HEK293 (cell line): Measurements from ENCODE around the gene EDC3.

Experiments
- CTCF ChIA-PET: fragments of 350-600 bp; formaldehyde crosslinking; extraction: SDS; loops from one replicate; lab custom pipeline; 2021; ENCODE audit warnings: antibody characterized with exemption; lab: Yijun Ruan, JAX
- POLR2A ChIA-PET: fragments of 300-600 bp; formaldehyde crosslinking; extraction: SDS; loops from one replicate; lab custom pipeline; 2020; ENCODE audit warnings: antibody characterized with exemption, inconsistent platforms; lab: Yijun Ruan, JAX
- H3K27ac ChIP-seq: fragments of 200-500 bp; sonication (Bioruptor generic); 2 replicates; pipeline ENCODE4 v1.5.1; 2014; ENCODE audit warnings: low read depth, low read length, control low read depth, inconsistent platforms; ENCODE audit errors: extremely low read depth
- H3K36me3 ChIP-seq, 2 experiments: fragments of 200-500 bp in 1 of 2; sonication (Bioruptor generic) in 1 of 2; 1 replicate in 1 of 2; 2 replicates in 1 of 2; pipeline ENCODE4 v1.5.1; 2014 to 2017; ENCODE audit warnings: inconsistent platforms in 2 of 2, low read length in 2 of 2; ENCODE audit not compliant: control insufficient read depth in 2 of 2, insufficient read depth in 1 of 2
- H3K4me1 ChIP-seq: fragments of 200-500 bp; sonication (Bioruptor generic); 2 replicates; pipeline ENCODE4 v1.5.1; 2014; ENCODE audit warnings: mild to moderate bottlenecking, low read length, inconsistent platforms; ENCODE audit not compliant: control insufficient read depth, insufficient read depth
- H3K4me3 ChIP-seq: 2 replicates; pipeline ENCODE4 v1.5.1; 2011; ENCODE audit warnings: low read depth, mild to moderate bottlenecking, control low read depth, low read length, moderate library complexity
- H3K9me3 ChIP-seq: fragments of 200-500 bp; sonication (Bioruptor generic); 2 replicates; pipeline ENCODE4 v1.5.1; 2014; ENCODE audit warnings: low read depth, low read length, inconsistent platforms; ENCODE audit not compliant: control insufficient read depth, insufficient read depth
- EGR2 ChIP-seq: fragments of 450-650 bp; formaldehyde crosslinking; IDR thresholded peaks from 2 replicates; pipeline ENCODE4 v1.5.1; 2016; ENCODE audit warnings: low read depth, missing biosample characterization, missing genetic modification characterization
- HOXC10 ChIP-seq: sonication (generic); formaldehyde crosslinking; IDR thresholded peaks from 2 replicates; pipeline ENCODE4 v1.8.1; 2023; ENCODE audit warnings: mild to moderate bottlenecking, missing genetic modification reagents
- KLF1 ChIP-seq: fragments of 450-650 bp; formaldehyde crosslinking; IDR thresholded peaks from 2 replicates; pipeline ENCODE4 v1.5.1; 2016; ENCODE audit warnings: missing biosample characterization, missing genetic modification characterization
- SCRT2 ChIP-seq: fragments of 450-650 bp; formaldehyde crosslinking; IDR thresholded peaks from 2 replicates; pipeline ENCODE4 v1.5.1; 2016; ENCODE audit warnings: missing biosample characterization, missing genetic modification characterization
- ZEB2 ChIP-seq: fragments of 450-650 bp; formaldehyde crosslinking; IDR thresholded peaks from 2 replicates; pipeline ENCODE4 v1.5.1; 2016; ENCODE audit warnings: missing biosample characterization, missing genetic modification characterization
- ZNF112 ChIP-seq: fragments of 450-650 bp; formaldehyde crosslinking; IDR thresholded peaks from 2 replicates; pipeline ENCODE4 v1.5.0; 2017; ENCODE audit warnings: missing biosample characterization, missing genetic modification characterization
- ZNF146 ChIP-seq: fragments of 450-650 bp; formaldehyde crosslinking; IDR thresholded peaks from 2 replicates; pipeline ENCODE4 v1.5.1; 2016; ENCODE audit warnings: missing biosample characterization, missing genetic modification characterization
- ZNF169 ChIP-seq: fragments of 450-650 bp; formaldehyde crosslinking; IDR thresholded peaks from 2 replicates; pipeline ENCODE4 v1.5.1; 2016; ENCODE audit warnings: missing biosample characterization, missing genetic modification characterization
- ZNF302 ChIP-seq: fragments of 450-650 bp; formaldehyde crosslinking; IDR thresholded peaks from 2 replicates; pipeline ENCODE4 v1.5.1; 2016; ENCODE audit warnings: missing biosample characterization, missing genetic modification characterization, low read depth
- ZNF324 ChIP-seq: fragments of 450-650 bp; formaldehyde crosslinking; IDR thresholded peaks from 2 replicates; pipeline ENCODE4 v1.5.1; 2016; ENCODE audit warnings: missing biosample characterization, missing genetic modification characterization
- ZNF335 ChIP-seq: fragments of 450-650 bp; formaldehyde crosslinking; conservative IDR thresholded peaks from 2 replicates; pipeline ENCODE4 v1.5.1; 2016; ENCODE audit warnings: missing biosample characterization, missing genetic modification characterization
- ZNF510 ChIP-seq: fragments of 450-650 bp; formaldehyde crosslinking; IDR thresholded peaks from 2 replicates; pipeline ENCODE4 v1.5.1; 2018; ENCODE audit warnings: mild to moderate bottlenecking, missing genetic modification characterization, missing biosample characterization; ENCODE audit not compliant: insufficient replicate concordance
- ZNF623 ChIP-seq: fragments of 450-650 bp; formaldehyde crosslinking; IDR thresholded peaks from 2 replicates; pipeline ENCODE4 v1.5.1; 2016; ENCODE audit warnings: missing biosample characterization, missing genetic modification characterization
- ZNF664 ChIP-seq: fragments of 450-650 bp; formaldehyde crosslinking; IDR thresholded peaks from 2 replicates; pipeline ENCODE4 v1.5.1; 2016; ENCODE audit warnings: missing biosample characterization, missing genetic modification characterization
- ZNF830 ChIP-seq: fragments of 450-650 bp; IDR thresholded peaks from 2 replicates; pipeline ENCODE4 v1.5.0; 2018; ENCODE audit warnings: missing biosample characterization, missing genetic modification characterization, low read depth, mild to moderate bottlenecking, moderate library complexity
- TF ChIP-seq, protein P1 (sequence below): fragments of 450-650 bp; formaldehyde crosslinking; IDR thresholded peaks from 2 replicates; pipeline ENCODE4 v1.5.1; 2016; ENCODE audit warnings: missing biosample characterization, missing genetic modification characterization, borderline replicate concordance
- TF ChIP-seq, protein P2 (sequence below): fragments of 450-650 bp; formaldehyde crosslinking; IDR thresholded peaks from 2 replicates; pipeline ENCODE4 v1.5.1; 2017; ENCODE audit warnings: missing biosample characterization, missing genetic modification characterization
- TF ChIP-seq, protein P3 (sequence below): fragments of 450-650 bp; formaldehyde crosslinking; IDR thresholded peaks from 2 replicates; pipeline ENCODE4 v1.5.1; 2017; ENCODE audit warnings: missing biosample characterization, missing genetic modification characterization

Gene EDC3

DNA sequence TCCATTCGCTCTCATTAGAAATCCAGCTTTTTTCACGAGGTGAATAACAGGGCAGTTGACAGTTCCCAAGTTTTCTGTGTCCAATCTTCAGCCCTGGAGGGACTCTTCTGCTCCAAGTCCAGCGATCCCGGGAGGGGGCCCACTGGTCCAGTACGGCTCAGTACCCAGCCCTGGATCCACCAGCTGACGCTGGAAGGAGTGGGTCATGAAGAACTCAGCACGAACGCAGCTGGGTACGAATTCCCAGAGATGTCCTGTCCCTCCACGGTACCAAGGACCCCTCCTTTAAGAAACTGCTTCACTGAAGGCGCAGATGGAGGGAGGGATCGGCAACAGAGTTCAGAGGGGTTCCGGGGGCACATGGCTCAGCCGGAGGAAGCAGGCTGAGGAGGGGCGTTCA is 96.7 kb downstream of the EDC3 start:
- H3K9me3 ChIP-seq = no peaks in the 10 kb centered on the region
- no peak for TF ChIP-seq ZNF112 (tag by site-specific recombination)
- TF ChIP-seq HOXC10 = no peak
- TF ChIP-seq ZNF510 = no peak
- TF ChIP-seq, protein P1, sequence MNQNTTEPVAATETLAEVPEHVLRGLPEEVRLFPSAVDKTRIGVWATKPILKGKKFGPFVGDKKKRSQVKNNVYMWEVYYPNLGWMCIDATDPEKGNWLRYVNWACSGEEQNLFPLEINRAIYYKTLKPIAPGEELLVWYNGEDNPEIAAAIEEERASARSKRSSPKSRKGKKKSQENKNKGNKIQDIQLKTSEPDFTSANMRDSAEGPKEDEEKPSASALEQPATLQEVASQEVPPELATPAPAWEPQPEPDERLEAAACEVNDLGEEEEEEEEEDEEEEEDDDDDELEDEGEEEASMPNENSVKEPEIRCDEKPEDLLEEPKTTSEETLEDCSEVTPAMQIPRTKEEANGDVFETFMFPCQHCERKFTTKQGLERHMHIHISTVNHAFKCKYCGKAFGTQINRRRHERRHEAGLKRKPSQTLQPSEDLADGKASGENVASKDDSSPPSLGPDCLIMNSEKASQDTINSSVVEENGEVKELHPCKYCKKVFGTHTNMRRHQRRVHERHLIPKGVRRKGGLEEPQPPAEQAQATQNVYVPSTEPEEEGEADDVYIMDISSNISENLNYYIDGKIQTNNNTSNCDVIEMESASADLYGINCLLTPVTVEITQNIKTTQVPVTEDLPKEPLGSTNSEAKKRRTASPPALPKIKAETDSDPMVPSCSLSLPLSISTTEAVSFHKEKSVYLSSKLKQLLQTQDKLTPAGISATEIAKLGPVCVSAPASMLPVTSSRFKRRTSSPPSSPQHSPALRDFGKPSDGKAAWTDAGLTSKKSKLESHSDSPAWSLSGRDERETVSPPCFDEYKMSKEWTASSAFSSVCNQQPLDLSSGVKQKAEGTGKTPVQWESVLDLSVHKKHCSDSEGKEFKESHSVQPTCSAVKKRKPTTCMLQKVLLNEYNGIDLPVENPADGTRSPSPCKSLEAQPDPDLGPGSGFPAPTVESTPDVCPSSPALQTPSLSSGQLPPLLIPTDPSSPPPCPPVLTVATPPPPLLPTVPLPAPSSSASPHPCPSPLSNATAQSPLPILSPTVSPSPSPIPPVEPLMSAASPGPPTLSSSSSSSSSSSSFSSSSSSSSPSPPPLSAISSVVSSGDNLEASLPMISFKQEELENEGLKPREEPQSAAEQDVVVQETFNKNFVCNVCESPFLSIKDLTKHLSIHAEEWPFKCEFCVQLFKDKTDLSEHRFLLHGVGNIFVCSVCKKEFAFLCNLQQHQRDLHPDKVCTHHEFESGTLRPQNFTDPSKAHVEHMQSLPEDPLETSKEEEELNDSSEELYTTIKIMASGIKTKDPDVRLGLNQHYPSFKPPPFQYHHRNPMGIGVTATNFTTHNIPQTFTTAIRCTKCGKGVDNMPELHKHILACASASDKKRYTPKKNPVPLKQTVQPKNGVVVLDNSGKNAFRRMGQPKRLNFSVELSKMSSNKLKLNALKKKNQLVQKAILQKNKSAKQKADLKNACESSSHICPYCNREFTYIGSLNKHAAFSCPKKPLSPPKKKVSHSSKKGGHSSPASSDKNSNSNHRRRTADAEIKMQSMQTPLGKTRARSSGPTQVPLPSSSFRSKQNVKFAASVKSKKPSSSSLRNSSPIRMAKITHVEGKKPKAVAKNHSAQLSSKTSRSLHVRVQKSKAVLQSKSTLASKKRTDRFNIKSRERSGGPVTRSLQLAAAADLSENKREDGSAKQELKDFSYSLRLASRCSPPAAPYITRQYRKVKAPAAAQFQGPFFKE = no peak
- TF ChIP-seq ZNF146 (tag by site-specific recombination) = no peak
- no peak for TF ChIP-seq EGR2 (tag by site-specific recombination)
- TF ChIP-seq, protein P2, sequence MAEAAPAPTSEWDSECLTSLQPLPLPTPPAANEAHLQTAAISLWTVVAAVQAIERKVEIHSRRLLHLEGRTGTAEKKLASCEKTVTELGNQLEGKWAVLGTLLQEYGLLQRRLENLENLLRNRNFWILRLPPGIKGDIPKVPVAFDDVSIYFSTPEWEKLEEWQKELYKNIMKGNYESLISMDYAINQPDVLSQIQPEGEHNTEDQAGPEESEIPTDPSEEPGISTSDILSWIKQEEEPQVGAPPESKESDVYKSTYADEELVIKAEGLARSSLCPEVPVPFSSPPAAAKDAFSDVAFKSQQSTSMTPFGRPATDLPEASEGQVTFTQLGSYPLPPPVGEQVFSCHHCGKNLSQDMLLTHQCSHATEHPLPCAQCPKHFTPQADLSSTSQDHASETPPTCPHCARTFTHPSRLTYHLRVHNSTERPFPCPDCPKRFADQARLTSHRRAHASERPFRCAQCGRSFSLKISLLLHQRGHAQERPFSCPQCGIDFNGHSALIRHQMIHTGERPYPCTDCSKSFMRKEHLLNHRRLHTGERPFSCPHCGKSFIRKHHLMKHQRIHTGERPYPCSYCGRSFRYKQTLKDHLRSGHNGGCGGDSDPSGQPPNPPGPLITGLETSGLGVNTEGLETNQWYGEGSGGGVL (tag by site-specific recombination) = no peak
- TF ChIP-seq ZNF830 (tag by site-specific recombination) = no peak
- TF ChIP-seq, protein P3, sequence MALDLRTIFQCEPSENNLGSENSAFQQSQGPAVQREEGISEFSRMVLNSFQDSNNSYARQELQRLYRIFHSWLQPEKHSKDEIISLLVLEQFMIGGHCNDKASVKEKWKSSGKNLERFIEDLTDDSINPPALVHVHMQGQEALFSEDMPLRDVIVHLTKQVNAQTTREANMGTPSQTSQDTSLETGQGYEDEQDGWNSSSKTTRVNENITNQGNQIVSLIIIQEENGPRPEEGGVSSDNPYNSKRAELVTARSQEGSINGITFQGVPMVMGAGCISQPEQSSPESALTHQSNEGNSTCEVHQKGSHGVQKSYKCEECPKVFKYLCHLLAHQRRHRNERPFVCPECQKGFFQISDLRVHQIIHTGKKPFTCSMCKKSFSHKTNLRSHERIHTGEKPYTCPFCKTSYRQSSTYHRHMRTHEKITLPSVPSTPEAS (tag by site-specific recombination) = no peak
- TF ChIP-seq ZNF623 (tag by site-specific recombination) = no peak
- TF ChIP-seq SCRT2 (tag by site-specific recombination) = no peak
- TF ChIP-seq ZNF169 = no peak
- TF ChIP-seq KLF1 (tag by site-specific recombination) = no peak
- no peak for TF ChIP-seq ZEB2 (tag by site-specific recombination)
- no peak for TF ChIP-seq ZNF302 (tag by site-specific recombination)
- TF ChIP-seq ZNF664 (tag by site-specific recombination) = no peak
- no peak for TF ChIP-seq ZNF324 (tag by site-specific recombination)
- no peak for TF ChIP-seq ZNF335 (tag by site-specific recombination)
- H3K4me1 ChIP-seq = no peaks in the 10 kb centered on the region
- H3K27ac ChIP-seq = no peak overlapping the region
- H3K4me3 ChIP-seq = no peak overlapping the region
- peaks cover 5 to 30% of the 10 kb centered on the region in 2 experiments; a peak in 2 of 3 replicates for H3K36me3 ChIP-seq
- POLR2A ChIA-PET = interaction anchor here (1.3 to 2.2 kb wide), 2 partner anchors 16 to 71 kb away, joined by 3 to 8 read pairs; partner anchors contain the start of gene CLK3
- CTCF ChIA-PET = interaction anchor here (1.2 kb wide), 1 partner anchor 32 kb away, joined by 4 read pairs; no protein-coding TSS in a partner anchor
